Activated CD8-positive, alpha-beta T cell treated with anti-CD3 and anti-CD28 coated beads for 36 hours (primary cell): ENCODE results near the gene SP100. TPM values are rescaled to one million over a fixed set of nuclear protein-coding genes. Genes with fewer than 3 reads are reported as not detected.
"Not testable (repeated sequence)": the region's sequence is repeated elsewhere in the genome, so short reads cannot be mapped to it uniquely, and the experiment has no call there.

Source experiments
- ATAC-seq: fragments of 200-7000 bp; cut with Tn5 transposase; one replicate; pipeline ENCODE4 v1.10.0; 2021; ENCODE audit warnings: mild to moderate bottlenecking, moderate library complexity
- CTCF ChIA-PET: fragments of 350-600 bp; sonication (Branson Sonifier 250); formaldehyde crosslinking; loops from one replicate; lab custom pipeline; 2021; ENCODE audit warnings: antibody characterized with exemption; lab: Charles Lee
- POLR2A ChIA-PET: fragments of 350-600 bp; sonication (Branson Sonifier 250); formaldehyde crosslinking; loops from one replicate; lab custom pipeline; 2021; ENCODE audit warnings: antibody characterized with exemption; lab: Charles Lee
- DNase-seq: peaks from one replicate; pipeline ENCODE4 v3.0.0-alpha.2; 2020
- H3K27ac Mint-ChIP-seq: one replicate; pipeline ENCODE4 v1.8.0; 2021; ENCODE audit warnings: mild to moderate bottlenecking, mixed read lengths
- H3K27me3 Mint-ChIP-seq: one replicate; pipeline ENCODE4 v1.8.0; 2021; ENCODE audit warnings: mixed read lengths
- H3K36me3 Mint-ChIP-seq: one replicate; pipeline ENCODE4 v1.8.0; 2021; ENCODE audit warnings: low read depth, mixed read lengths
- H3K4me1 Mint-ChIP-seq: one replicate; pipeline ENCODE4 v1.8.0; 2021; ENCODE audit warnings: low read depth, mixed read lengths
- H3K4me3 Mint-ChIP-seq: one replicate; pipeline ENCODE4 v1.8.0; 2021; ENCODE audit warnings: mild to moderate bottlenecking, moderate library complexity, mixed read lengths
- H3K9me3 Mint-ChIP-seq: one replicate; pipeline ENCODE4 v1.8.0; 2021; ENCODE audit warnings: mixed read lengths
- CTCF ChIP-seq: fragments of 200-600 bp; IDR thresholded peaks from one replicate; pipeline ENCODE4 v1.8.0; 2022; ENCODE audit warnings: antibody characterized with exemption, mild to moderate bottlenecking
- intact Hi-C: fragments of 100-400 bp; cut with micrococcal nuclease; formaldehyde crosslinking; loops from one replicate; pipeline ENCODE4 v1.10.0; 2022
- total RNA-seq, 2 experiments: library from RNA; stranded (reverse); gene quantifications; one replicate each; pipeline ENCODE4 v1.2.3, GENCODE V29; 2021

Gene SP100
- 100 to 1,000 TPM; 108 TPM for total RNA-seq

DNA sequence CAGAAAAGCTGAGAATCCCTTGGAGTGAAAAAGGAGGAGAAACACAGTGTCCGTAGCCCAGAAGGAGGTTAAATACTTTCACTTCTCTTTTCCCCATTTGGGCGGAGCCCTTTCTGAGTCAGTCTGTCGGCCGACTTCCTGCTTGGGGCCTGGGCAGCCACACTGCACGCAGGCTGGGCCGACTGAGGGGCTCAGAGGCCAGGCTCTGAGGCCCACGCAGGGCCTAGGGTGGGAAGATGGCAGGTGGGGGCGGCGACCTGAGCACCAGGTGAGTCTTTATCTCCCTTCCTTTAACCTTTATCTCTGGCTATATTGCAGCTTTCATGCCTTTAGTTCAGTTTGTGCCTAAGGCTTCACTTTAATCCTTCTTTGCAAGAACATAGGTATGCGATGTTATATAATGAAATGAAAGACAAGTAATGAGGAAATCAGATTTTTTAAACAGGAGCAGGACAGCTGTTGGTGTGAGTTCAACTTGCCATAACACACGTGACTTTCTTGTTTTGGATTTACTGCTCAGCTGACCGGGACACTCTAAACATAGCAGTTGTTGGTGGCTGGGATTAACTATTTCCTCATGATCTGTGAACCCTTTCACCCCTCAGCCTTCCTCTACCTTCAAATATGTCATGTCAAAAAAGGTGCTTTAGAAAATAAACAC, at the start of gene SP100:
Gene SP100, plus strand, starts transcription at position 141 of the 661 bp plus-strand sequence. Its CDS starts 96 bp downstream, at position 237.
- Mint-ChIP-seq H3K36me3 (peaks cover 27% of the 10 kb centered on the region), H3K27me3 (no peaks in the 10 kb centered on the region), H3K4me1 (peaks cover 59% of the 10 kb centered on the region), H3K4me3 (peak within 1 kb of the TSS; percentile 87), H3K27ac (peak within 1 kb of the TSS; percentile 96), H3K9me3 (no peaks in the 10 kb centered on the region)
- POLR2A ChIA-PET = interaction anchor here (0.8 to 3.2 kb wide), 6 partner anchors 14 to 294 kb away, joined by 3 to 13 read pairs (median 6); partner anchors contain the start of gene SP140L
- ATAC-seq (peak; percentile 85), DNase-seq (peak; percentile 89)
- no peak for TF ChIP-seq CTCF
- intact Hi-C loops = loop anchor here (10.0 kb wide), 1 partner anchor 91 kb away; the partner anchor contains the start of gene SP140L
- CTCF ChIA-PET = no interaction called here

DNA sequence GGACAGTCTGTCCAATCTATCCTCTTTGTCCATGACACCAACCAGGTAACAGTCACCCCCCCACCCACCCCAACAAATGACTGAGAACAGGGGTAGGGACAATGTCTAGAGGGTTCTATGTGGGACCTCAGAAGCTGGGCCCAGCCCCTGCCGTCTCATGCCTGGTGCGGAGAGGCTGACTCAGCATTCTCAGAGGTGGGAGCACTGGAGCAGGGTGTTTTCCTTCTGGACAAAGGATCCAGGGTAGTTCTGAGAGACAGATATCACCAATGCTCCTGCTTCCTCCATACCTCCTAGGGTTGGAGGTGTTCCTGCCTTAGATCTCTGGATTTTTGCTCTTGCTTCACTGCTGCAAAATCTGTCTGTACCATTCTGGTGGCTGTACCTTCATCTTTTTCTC, 33.9 kb upstream of the SP100 start:
- Mint-ChIP-seq H3K4me1 (peaks cover 6% of the 10 kb centered on the region), H3K4me3 (no peak overlapping the region), H3K9me3 (no peaks in the 10 kb centered on the region), H3K27ac (no peak overlapping the region), H3K27me3 (no peaks in the 10 kb centered on the region), H3K36me3 (peaks cover 49% of the 10 kb centered on the region)
- no peak for TF ChIP-seq CTCF
- ChIA-PET CTCF (interaction anchor here (1.5 kb wide), 1 partner anchor 8 kb away, joined by 4 read pairs; no protein-coding TSS in a partner anchor), POLR2A (no interaction called here)
- DNase-seq (no peak), ATAC-seq (no peak)
- intact Hi-C loops = no loop called here

GRCh38 chr2:230383453-230383852, 32.5 kb upstream of the SP100 start:
- CTCF ChIA-PET = interaction anchor here (1.2 kb wide), 1 partner anchor 375 kb away, joined by 3 read pairs; no protein-coding TSS in a partner anchor
- peaks cover 45% of the 10 kb centered on the region for H3K36me3 Mint-ChIP-seq
- DNase-seq (no peak), ATAC-seq (no peak)
- H3K27ac Mint-ChIP-seq = no peak overlapping the region
- intact Hi-C loops = no loop called here
- no peaks in the 10 kb centered on the region for H3K9me3 Mint-ChIP-seq
- H3K27me3 Mint-ChIP-seq = no peaks in the 10 kb centered on the region
- no peak for TF ChIP-seq CTCF
- H3K4me1 Mint-ChIP-seq = peaks cover under 1% of the 10 kb centered on the region
- H3K4me3 Mint-ChIP-seq = no peak overlapping the region
- POLR2A ChIA-PET = interaction anchor here (1.0 kb wide), 1 partner anchor 26 kb away, joined by 5 read pairs; no protein-coding TSS in a partner anchor

GRCh38 chr2:230384986-230385385, 31.0 kb upstream of the SP100 start:
- H3K27me3 Mint-ChIP-seq = no peaks in the 10 kb centered on the region
- intact Hi-C loops = no loop called here
- H3K27ac Mint-ChIP-seq = no peak overlapping the region
- DNase-seq (no peak), ATAC-seq (no peak)
- H3K9me3 Mint-ChIP-seq = no peaks in the 10 kb centered on the region
- no peak overlapping the region for H3K4me3 Mint-ChIP-seq
- TF ChIP-seq CTCF = no peak
- H3K36me3 Mint-ChIP-seq = peaks cover 52% of the 10 kb centered on the region
- ChIA-PET CTCF (no interaction called here), POLR2A (no interaction called here)
- no peaks in the 10 kb centered on the region for H3K4me1 Mint-ChIP-seq

DNA sequence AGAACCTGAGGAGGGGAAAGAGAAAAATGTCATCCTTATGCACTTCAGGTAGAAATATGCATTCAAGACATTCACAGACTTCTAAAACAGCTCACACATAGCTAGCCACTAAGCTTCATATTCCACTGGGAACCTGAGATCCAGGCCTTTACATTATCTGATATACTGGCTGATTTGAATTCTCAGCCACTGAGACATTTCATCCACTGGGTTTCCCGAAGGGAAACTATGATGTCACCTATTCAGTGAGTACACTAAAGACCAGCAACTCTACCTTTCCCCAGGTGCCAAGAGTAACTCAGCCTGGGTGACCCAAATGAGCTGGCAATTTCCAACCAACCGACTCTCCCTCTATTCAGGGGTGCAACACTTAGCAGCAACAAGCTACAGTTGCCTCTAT, 21.7 kb upstream of the SP100 start:
- ChIA-PET POLR2A (interaction anchor here (0.6 kb wide), 2 partner anchors 14 to 29 kb away, joined by 3 read pairs; no protein-coding TSS in a partner anchor), CTCF (no interaction called here)
- no peak for ATAC-seq

GRCh38 chr2:230398698-230399097, 17.3 kb upstream of the SP100 start:
- peaks cover 63% of the 10 kb centered on the region for H3K36me3 Mint-ChIP-seq
- ATAC-seq, intact Hi-C loops, H3K4me3 Mint-ChIP-seq, H3K27ac Mint-ChIP-seq, H3K4me1 Mint-ChIP-seq, H3K9me3 Mint-ChIP-seq, DNase-seq, CTCF ChIA-PET, H3K27me3 Mint-ChIP-seq, POLR2A ChIA-PET: not testable (repeated sequence)

More for the DNA sequence above, 21.7 kb upstream of the SP100 start:
- intact Hi-C loops = no loop called here
- H3K36me3 Mint-ChIP-seq = peaks cover 77% of the 10 kb centered on the region
- H3K9me3 Mint-ChIP-seq = peaks cover 6% of the 10 kb centered on the region
- H3K4me3 Mint-ChIP-seq = no peak overlapping the region
- H3K4me1 Mint-ChIP-seq = peaks cover 2% of the 10 kb centered on the region
- no peaks in the 10 kb centered on the region for H3K27me3 Mint-ChIP-seq
- no peak overlapping the region for H3K27ac Mint-ChIP-seq
- no peak for DNase-seq
- no peak for TF ChIP-seq CTCF
